Karpas-422 (cell line): ENCODE results near the gene TLE4. TPM values are rescaled to one million over a fixed set of nuclear protein-coding genes. Genes with fewer than 3 reads are reported as not detected.

ENCODE experiments used
- DNase-seq: peaks from one replicate; pipeline ENCODE4 v3.0.0-alpha.2; 2015
- H2AFZ ChIP-seq: fragments of 200-600 bp; sonication (generic); 2 replicates; pipeline ENCODE4 v1.6.1; 2014; ENCODE audit warnings: antibody characterized with exemption, low read length, mixed read lengths
- H3K27ac ChIP-seq: fragments of 200-600 bp; sonication (generic); 2 replicates; pipeline ENCODE4 v1.5.1; 2014; ENCODE audit warnings: mild to moderate bottlenecking, low read length, moderate library complexity
- H3K27me3 ChIP-seq: fragments of 200-600 bp; sonication (generic); 2 replicates; pipeline ENCODE4 v1.6.1; 2014; ENCODE audit warnings: low read length, mixed read lengths
- H3K36me3 ChIP-seq: fragments of 200-600 bp; sonication (generic); 2 replicates; pipeline ENCODE4 v1.6.1; 2014; ENCODE audit warnings: low read length, mixed read lengths; ENCODE audit not compliant: insufficient read depth
- H3K4me1 ChIP-seq: fragments of 200-600 bp; sonication (generic); 2 replicates; pipeline ENCODE4 v1.6.1; 2014; ENCODE audit warnings: mild to moderate bottlenecking, low read length, mixed read lengths
- H3K4me2 ChIP-seq: fragments of 200-600 bp; sonication (generic); 2 replicates; pipeline ENCODE4 v1.6.1; 2014; ENCODE audit warnings: low read length, low read depth, mild to moderate bottlenecking; ENCODE audit not compliant: poor library complexity, severe bottlenecking
- H3K4me3 ChIP-seq: fragments of 200-600 bp; sonication (generic); 2 replicates; pipeline ENCODE4 v1.5.1; 2014; ENCODE audit warnings: mild to moderate bottlenecking, antibody characterized with exemption, low read length, mixed read lengths
- H3K79me2 ChIP-seq: fragments of 200-600 bp; sonication (generic); 2 replicates; pipeline ENCODE4 v1.6.1; 2014; ENCODE audit warnings: mild to moderate bottlenecking, low read length, mixed read lengths
- H3K9ac ChIP-seq: fragments of 200-600 bp; sonication (generic); 2 replicates; pipeline ENCODE4 v1.6.0; 2014; ENCODE audit warnings: low read length
- H3K9me2 ChIP-seq: fragments of 200-600 bp; sonication (generic), shearing (Covaris generic); replicated peaks from 2 replicates; pipeline ENCODE4 v1.6.0; 2014; ENCODE audit warnings: mild to moderate bottlenecking, low read length, moderate library complexity; ENCODE audit not compliant: insufficient read depth
- H3K9me3 ChIP-seq: fragments of 300-700, 200-600 bp; sonication (generic); 2 replicates; pipeline ENCODE4 v1.6.1; 2014; ENCODE audit warnings: low read length, mixed read lengths
- H4K20me1 ChIP-seq: fragments of 200-600 bp; sonication (generic); 2 replicates; pipeline ENCODE4 v1.6.1; 2014; ENCODE audit warnings: mild to moderate bottlenecking, antibody characterized with exemption, low read length, low read depth; ENCODE audit not compliant: insufficient read depth
- total RNA-seq: library from RNA; depleted of rRNA; stranded (reverse); fragments of >200 nt; shearing (Covaris generic); gene quantifications from 2 replicates; pipeline ENCODE4 v1.2.3, GENCODE V29; 2014; ENCODE audit warnings: low replicate concordance

The TLE4 gene
- total RNA-seq, 1 experiment from 2014 or later: 65.3 TPM

- H3K9ac ChIP-seq: no peak overlapping the region
- H3K27me3 ChIP-seq: no peaks in the 10 kb centered on the region
- peaks cover 65% of the 10 kb centered on the region for H3K79me2 ChIP-seq
- H4K20me1 ChIP-seq: no peaks in the 10 kb centered on the region
- DNase-seq: no peak
- peaks cover 15% of the 10 kb centered on the region for H3K36me3 ChIP-seq
- no peaks in the 10 kb centered on the region for H3K9me3 ChIP-seq
- no peak overlapping the region for H3K4me3 ChIP-seq
- no peak overlapping the region for H3K27ac ChIP-seq
- H3K9me2 ChIP-seq: no peaks in the 10 kb centered on the region
- no peak overlapping the region for H2AFZ ChIP-seq
- no peaks in the 10 kb centered on the region for H3K4me1 ChIP-seq
- H3K4me2 ChIP-seq: no peak overlapping the region
Measured at GRCh38 chr9:79682076-79682736, 110.4 kb downstream of the TLE4 start.

- H3K36me3 ChIP-seq: peaks cover 5% of the 10 kb centered on the region; the same call in 1 of the 2 replicates
- no peak overlapping the region for H3K9ac ChIP-seq
- H3K9me3 ChIP-seq: no peaks in the 10 kb centered on the region
- DNase-seq: no peak
- no peak overlapping the region for H3K4me3 ChIP-seq
- no peaks in the 10 kb centered on the region for H3K9me2 ChIP-seq
- H3K4me1 ChIP-seq: no peaks in the 10 kb centered on the region
- peaks cover 73% of the 10 kb centered on the region for H3K79me2 ChIP-seq
- H4K20me1 ChIP-seq: no peaks in the 10 kb centered on the region
- no peak overlapping the region for H3K27ac ChIP-seq
- no peak overlapping the region for H3K4me2 ChIP-seq
- H2AFZ ChIP-seq: no peak overlapping the region
- no peaks in the 10 kb centered on the region for H3K27me3 ChIP-seq
Measured at GRCh38 chr9:79684059-79684458, 112.3 kb downstream of the TLE4 start.

DNA sequence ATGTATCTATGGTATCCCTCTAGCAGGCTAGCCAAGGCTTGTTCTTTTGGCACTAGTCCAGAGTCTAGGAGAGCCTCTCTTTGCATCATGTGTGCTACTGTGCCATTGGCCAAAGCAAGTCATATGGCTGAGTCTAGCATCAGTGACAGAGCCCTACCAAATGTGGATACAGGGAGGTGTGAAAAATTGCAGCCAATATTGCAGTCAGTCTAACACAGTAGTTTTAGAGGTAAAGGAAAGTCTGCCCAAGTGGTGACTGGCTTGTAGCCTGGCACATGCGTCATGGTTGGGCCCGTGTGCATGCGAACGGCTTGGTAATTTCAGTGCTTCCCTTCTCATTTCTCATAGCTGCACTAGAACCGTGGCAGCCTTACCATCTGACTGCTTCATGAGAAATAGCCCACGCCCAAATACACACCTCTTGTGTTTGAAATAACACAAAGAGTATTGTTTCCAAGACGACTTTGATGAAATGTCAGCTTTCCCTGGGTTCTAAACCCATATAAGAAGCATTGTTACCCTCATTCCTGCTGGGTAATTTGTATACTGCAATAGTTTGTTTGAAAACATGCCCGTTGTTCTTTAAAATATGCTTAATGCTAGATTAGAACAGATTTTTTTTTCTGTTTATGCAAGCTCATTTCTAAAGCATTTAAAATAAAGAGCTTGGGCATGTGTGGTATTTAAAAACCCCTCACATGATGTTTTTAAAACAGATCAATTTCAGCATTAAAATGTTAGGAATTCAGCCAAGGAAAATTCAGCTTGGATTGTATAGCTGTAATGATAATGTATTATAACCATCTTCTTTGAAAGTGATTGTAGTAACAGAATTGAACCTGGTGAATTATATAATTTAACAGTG lies 113.2 kb downstream of the TLE4 start:
- no peak for DNase-seq
- Histone ChIP-seq H2AFZ (no peak overlapping the region), H3K4me2 (no peak overlapping the region), H3K79me2 (peaks cover 82% of the 10 kb centered on the region), H3K27me3 (no peaks in the 10 kb centered on the region), H3K9ac (no peak overlapping the region), H3K9me2 (no peaks in the 10 kb centered on the region), H3K4me3 (no peak overlapping the region), H3K27ac (no peak overlapping the region), H3K9me3 (no peaks in the 10 kb centered on the region), H3K36me3 (peaks cover 5% of the 10 kb centered on the region; the same call in 1 of the 2 replicates), H4K20me1 (no peaks in the 10 kb centered on the region), H3K4me1 (no peaks in the 10 kb centered on the region)

DNA sequence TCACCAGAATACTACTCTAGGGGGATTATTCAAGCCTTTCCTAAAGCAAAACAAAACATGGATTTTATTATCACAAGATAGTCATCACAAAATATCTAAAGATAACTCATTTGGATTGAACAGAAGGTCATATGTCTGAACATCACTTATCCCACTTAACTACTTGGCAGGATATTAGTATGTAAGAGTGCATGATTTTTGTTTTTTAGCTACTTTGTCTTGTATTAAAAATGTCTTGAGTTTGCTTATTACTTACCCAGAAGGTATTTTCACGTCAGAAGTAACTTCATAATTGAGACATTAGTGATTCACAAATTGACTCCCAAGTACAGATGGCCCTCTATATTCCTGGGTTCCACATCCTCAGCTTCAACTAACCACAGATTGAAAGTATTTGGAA lies 113.8 kb downstream of the TLE4 start:
- H3K4me2 ChIP-seq: no peak overlapping the region
- no peak overlapping the region for H3K9ac ChIP-seq
- DNase-seq: no peak
- no peak overlapping the region for H3K4me3 ChIP-seq
- H2AFZ ChIP-seq: no peak overlapping the region
- no peaks in the 10 kb centered on the region for H3K9me3 ChIP-seq
- no peaks in the 10 kb centered on the region for H4K20me1 ChIP-seq
- no peaks in the 10 kb centered on the region for H3K4me1 ChIP-seq
- peaks cover 88% of the 10 kb centered on the region for H3K79me2 ChIP-seq
- H3K27ac ChIP-seq: no peak overlapping the region
- H3K9me2 ChIP-seq: no peaks in the 10 kb centered on the region
- H3K27me3 ChIP-seq: no peaks in the 10 kb centered on the region
- peaks cover 5% of the 10 kb centered on the region; the same call in 1 of the 2 replicates for H3K36me3 ChIP-seq

- Histone ChIP-seq H3K4me3 (no peak overlapping the region), H3K79me2 (peaks cover 91% of the 10 kb centered on the region), H3K27me3 (no peaks in the 10 kb centered on the region), H3K36me3 (peaks cover 5% of the 10 kb centered on the region; the same call in 1 of the 2 replicates), H2AFZ (no peak overlapping the region), H3K27ac (no peak overlapping the region), H3K9me3 (no peaks in the 10 kb centered on the region), H3K9ac (no peak overlapping the region), H4K20me1 (no peaks in the 10 kb centered on the region), H3K4me1 (peaks cover 2% of the 10 kb centered on the region; the same call in 1 of the 2 replicates), H3K4me2 (no peak overlapping the region), H3K9me2 (no peaks in the 10 kb centered on the region)
- DNase-seq: no peak
Measured at GRCh38 chr9:79686381-79687130, 114.8 kb downstream of the TLE4 start.

DNA sequence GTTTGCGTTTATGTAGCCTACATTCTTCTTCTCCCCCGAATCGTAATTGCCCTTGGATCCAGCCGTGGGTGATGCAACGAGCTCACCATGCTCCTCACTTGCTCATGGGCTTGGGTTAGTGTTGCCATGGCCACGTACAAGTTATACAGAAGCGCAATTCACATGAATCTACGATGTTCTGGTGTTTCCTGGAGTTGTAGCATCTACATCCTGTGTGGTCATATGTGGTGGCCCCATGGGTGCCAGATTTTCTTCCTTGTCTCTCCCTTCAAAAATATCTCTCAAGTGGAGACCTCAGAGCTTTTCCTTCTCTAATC lies 115.3 kb downstream of the TLE4 start:
- Histone ChIP-seq H3K79me2 (peaks cover 93% of the 10 kb centered on the region), H3K9ac (no peak overlapping the region), H2AFZ (no peak overlapping the region), H3K27ac (no peak overlapping the region), H3K4me1 (peaks cover 3% of the 10 kb centered on the region; the same call in 1 of the 2 replicates), H4K20me1 (no peaks in the 10 kb centered on the region), H3K9me3 (no peaks in the 10 kb centered on the region), H3K36me3 (peaks cover 5% of the 10 kb centered on the region; the same call in 1 of the 2 replicates), H3K4me2 (no peak overlapping the region), H3K27me3 (no peaks in the 10 kb centered on the region), H3K9me2 (no peaks in the 10 kb centered on the region), H3K4me3 (no peak overlapping the region)
- no peak for DNase-seq

GRCh38 chr9:79688363-79688762 lies 116.6 kb downstream of the TLE4 start:
- Histone ChIP-seq H3K27me3 (no peaks in the 10 kb centered on the region), H4K20me1 (no peaks in the 10 kb centered on the region), H3K4me3 (no peak overlapping the region), H3K4me2 (no peak overlapping the region), H3K27ac (no peak overlapping the region), H3K9ac (no peak overlapping the region), H3K79me2 (peaks cover 93% of the 10 kb centered on the region), H3K9me3 (no peaks in the 10 kb centered on the region), H2AFZ (no peak overlapping the region), H3K4me1 (peaks cover 15% of the 10 kb centered on the region), H3K9me2 (no peaks in the 10 kb centered on the region), H3K36me3 (peaks cover 5% of the 10 kb centered on the region; the same call in 1 of the 2 replicates)
- DNase-seq: no peak

DNA sequence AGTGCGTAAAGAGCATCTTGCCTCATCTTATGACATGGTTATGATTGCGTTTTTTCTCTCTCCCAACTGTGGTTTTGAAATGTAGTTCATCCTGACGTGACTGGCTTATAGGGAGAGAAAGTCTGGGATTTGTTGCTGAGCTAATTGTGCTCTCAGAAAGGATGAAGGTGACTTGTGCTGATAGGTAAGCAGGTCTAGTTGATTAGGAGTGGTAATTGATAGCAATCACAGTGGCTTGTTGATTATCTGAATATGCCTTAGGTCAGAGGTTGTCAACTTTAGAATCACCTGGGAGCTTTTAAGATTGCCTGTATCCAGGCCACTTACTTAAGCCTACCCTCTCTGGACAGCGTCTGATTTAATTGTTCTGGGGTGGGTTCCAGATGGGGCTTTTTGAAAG lies 117.8 kb downstream of the TLE4 start:
- Histone ChIP-seq H3K4me2 (no peak overlapping the region), H3K9ac (no peak overlapping the region), H3K4me3 (no peak overlapping the region), H3K27me3 (no peaks in the 10 kb centered on the region), H3K9me3 (no peaks in the 10 kb centered on the region), H3K4me1 (peaks cover 27% of the 10 kb centered on the region), H4K20me1 (no peaks in the 10 kb centered on the region), H3K9me2 (no peaks in the 10 kb centered on the region), H3K36me3 (peaks cover 5% of the 10 kb centered on the region; the same call in 1 of the 2 replicates), H2AFZ (no peak overlapping the region), H3K79me2 (peaks cover 93% of the 10 kb centered on the region), H3K27ac (no peak overlapping the region)
- no peak for DNase-seq
